Activated CD4-positive, alpha-beta T cell treated with anti-CD3 and anti-CD28 coated beads for 48 hours (primary cell): ENCODE measurements around the gene TSPAN3.

Source experiments
- DNase-seq: peaks from one replicate; pipeline ENCODE4 v3.0.0-alpha.2; 2020

The TSPAN3 gene

GRCh38 chr15:77002954-77003912 is 67.7 kb downstream of the TSPAN3 start:
- peak; percentile 85 for DNase-seq

- peak; percentile 32 for DNase-seq
These were observed 68.5 kb downstream of the TSPAN3 start for GRCh38 chr15:77002436-77002835.

GRCh38 chr15:77001966-77002365 is 68.9 kb downstream of the TSPAN3 start:
- no peak for DNase-seq

GRCh38 chr15:77001351-77001750 is 69.6 kb downstream of the TSPAN3 start:
- no peak for DNase-seq

- no peak for DNase-seq
These were observed 70.9 kb downstream of the TSPAN3 start for GRCh38 chr15:76999996-77000395.

GRCh38 chr15:76998663-76999285 is 72.1 kb downstream of the TSPAN3 start:
- no peak for DNase-seq

- peak; percentile 75 for DNase-seq
These were observed 74.1 kb downstream of the TSPAN3 start for GRCh38 chr15:76996526-76997401.

GRCh38 chr15:76996076-76996525 is 74.8 kb downstream of the TSPAN3 start:
- no peak for DNase-seq

GRCh38 chr15:76994971-76995945 is 75.7 kb downstream of the TSPAN3 start, which contains the start of gene PSTPIP1:
TSS of gene PSTPIP1 (plus strand) at chr15:76995126. CDS start at chr15:76995574, 448 bp downstream.
- peak; percentile 79 for DNase-seq

GRCh38 chr15:76994496-76994895 is 76.4 kb downstream of the TSPAN3 start:
- no peak for DNase-seq

GRCh38 chr15:76994001-76994400 is 76.9 kb downstream of the TSPAN3 start:
- DNase-seq: peak; percentile 83

GRCh38 chr15:76993114-76993725 is 77.7 kb downstream of the TSPAN3 start:
- DNase-seq: no peak

GRCh38 chr15:76991741-76992645 is 78.9 kb downstream of the TSPAN3 start:
- DNase-seq: no peak
